NCI-H748 treated with DMSO at 0.1 percent for 48 hours (cell line): ENCODE measurements around the gene CDKL5.
"Not testable (repeated sequence)": the region's sequence is repeated elsewhere in the genome, so short reads cannot be mapped to it uniquely, and the experiment has no call there.

Experiments
- DNase-seq: peaks from one replicate; lab custom pipeline; 2025; lab: John Stamatoyannopoulos, UW

Gene CDKL5

GRCh38 chrX:18575744-18576143 lies 150.3 kb downstream of the CDKL5 start:
- no peak for DNase-seq

- DNase-seq = no peak
Measured at GRCh38 chrX:18577400-18577799, 152.0 kb downstream of the CDKL5 start.

GRCh38 chrX:18578546-18578945 lies 153.1 kb downstream of the CDKL5 start:
- no peak for DNase-seq

GRCh38 chrX:18579495-18579894 lies 154.1 kb downstream of the CDKL5 start:
- no peak for DNase-seq

GRCh38 chrX:18582910-18583493 lies 157.6 kb downstream of the CDKL5 start:
- no peak for DNase-seq

GRCh38 chrX:18589292-18589691 lies 163.9 kb downstream of the CDKL5 start:
- not testable (repeated sequence) for DNase-seq

GRCh38 chrX:18591834-18592233 lies 166.4 kb downstream of the CDKL5 start:
- DNase-seq = no peak

GRCh38 chrX:18594079-18594478 lies 168.7 kb downstream of the CDKL5 start:
- no peak for DNase-seq

GRCh38 chrX:18596096-18596495 lies 170.7 kb downstream of the CDKL5 start:
- DNase-seq = no peak

- DNase-seq = no peak
Measured at GRCh38 chrX:18598413-18598812, 173.0 kb downstream of the CDKL5 start.

- DNase-seq = no peak
Measured at GRCh38 chrX:18607966-18608365, 182.6 kb downstream of the CDKL5 start.

GRCh38 chrX:18613930-18614639 lies 188.7 kb downstream of the CDKL5 start:
- no peak for DNase-seq

GRCh38 chrX:18616688-18617406 lies 191.4 kb downstream of the CDKL5 start:
- DNase-seq = no peak

- no peak for DNase-seq
Measured at GRCh38 chrX:18617407-18617750, 192.0 kb downstream of the CDKL5 start.

GRCh38 chrX:18619288-18619687 lies 193.9 kb downstream of the CDKL5 start:
- DNase-seq = no peak

GRCh38 chrX:18620349-18620748 lies 194.9 kb downstream of the CDKL5 start:
- DNase-seq = no peak

GRCh38 chrX:18624599-18624998 lies 199.2 kb downstream of the CDKL5 start:
- DNase-seq = no peak

- DNase-seq = no peak
Measured at GRCh38 chrX:18630934-18631333, 205.5 kb downstream of the CDKL5 start.

GRCh38 chrX:18638398-18638797 lies 213.0 kb downstream of the CDKL5 start:
- no peak for DNase-seq

- no peak for DNase-seq
Measured at GRCh38 chrX:18639280-18639679, 213.9 kb downstream of the CDKL5 start.

- no peak for DNase-seq
Measured at GRCh38 chrX:18640686-18641085, 215.3 kb downstream of the CDKL5 start.

- no peak for DNase-seq
Measured at GRCh38 chrX:18643243-18643642, 217.8 kb downstream of the CDKL5 start.

- DNase-seq = no peak
Measured at GRCh38 chrX:18643853-18644252, 218.4 kb downstream of the CDKL5 start.
